CD14-positive monocyte (primary cell): ENCODE measurements around the gene DLL3. TPM values are rescaled to one million over a fixed set of nuclear protein-coding genes. Genes with fewer than 3 reads are reported as not detected.
A peak's percentile ranks its signal among the peaks of the same experiment; 100 is the strongest.

Experiments
- DNase-seq, 3 donors: peaks; one replicate each; pipeline ENCODE4 v3.0.0-alpha.2; 2011 to 2022
- H2AFZ ChIP-seq: 2 replicates; pipeline ENCODE4 v1.6.0; 2012; ENCODE audit warnings: mild to moderate bottlenecking, low read depth, low read length, inconsistent platforms; ENCODE audit not compliant: insufficient read depth, poor library complexity, severe bottlenecking
- H3K27ac ChIP-seq, 2 donors: 1 replicate in 1 of 2; 2 replicates in 1 of 2; pipeline ENCODE4 v1.5.1; 2012 to 2013; ENCODE audit warnings: low read length in 2 of 2, control low read depth in 1 of 2, inconsistent platforms in 1 of 2, low read depth in 1 of 2, mild to moderate bottlenecking in 1 of 2
- H3K27me3 ChIP-seq, 2 donors: one replicate each; pipeline versions ENCODE4 v1.6.0 to v1.6.1; 2011 to 2013; ENCODE audit warnings: low read length in 2 of 2; ENCODE audit not compliant: control insufficient read depth in 2 of 2, insufficient read depth in 2 of 2
- H3K36me3 ChIP-seq, 2 donors: replicated peaks in 1 of 2; 1 replicate in 1 of 2; 2 replicates in 1 of 2; pipeline versions ENCODE4 v1.5.1 to v1.6.1; 2012 to 2013; ENCODE audit warnings: low read length in 2 of 2, control low read depth in 1 of 2, inconsistent platforms in 1 of 2, mild to moderate bottlenecking in 1 of 2; ENCODE audit not compliant: insufficient read depth in 2 of 2, control insufficient read depth in 1 of 2
- H3K4me1 ChIP-seq, 2 donors: 1 replicate in 1 of 2; 2 replicates in 1 of 2; pipeline versions ENCODE4 v1.5.1 to v1.6.1; 2012 to 2013; ENCODE audit warnings: low read length in 2 of 2, control low read depth in 1 of 2, inconsistent platforms in 1 of 2, mild to moderate bottlenecking in 1 of 2, moderate library complexity in 1 of 2; ENCODE audit not compliant: insufficient read depth in 2 of 2, control insufficient read depth in 1 of 2
- H3K4me2 ChIP-seq: replicated peaks from 2 replicates; pipeline ENCODE3; 2012; ENCODE audit warnings: low read length, moderate library complexity, mild to moderate bottlenecking; ENCODE audit not compliant: poor library complexity, severe bottlenecking; ENCODE audit errors: extremely low read depth
- H3K4me3 ChIP-seq, 3 experiments: fragments of 200-600 bp in 1 of 3; sonication (generic) in 1 of 3; replicated peaks in 1 of 3; 1 replicate in 2 of 3; 2 replicates in 1 of 3; pipeline ENCODE4 v1.5.1; 2011 to 2013; ENCODE audit warnings: low read length in 3 of 3, mild to moderate bottlenecking in 3 of 3, control low read depth in 2 of 3, low read depth in 2 of 3, inconsistent platforms in 1 of 3, moderate library complexity in 1 of 3
- H3K79me2 ChIP-seq: 2 replicates; pipeline ENCODE4 v1.6.0; 2012; ENCODE audit warnings: mild to moderate bottlenecking, control low read depth, inconsistent platforms, low read length, moderate library complexity; ENCODE audit not compliant: insufficient read depth
- H3K9ac ChIP-seq: 2 replicates; pipeline ENCODE4 v1.6.0; 2017; ENCODE audit warnings: low read length, mild to moderate bottlenecking; ENCODE audit not compliant: insufficient read depth, poor library complexity, severe bottlenecking
- H3K9me3 ChIP-seq, 2 donors: replicated peaks in 1 of 2; 1 replicate in 1 of 2; 2 replicates in 1 of 2; pipeline versions ENCODE4 v1.5.1 to v1.6.1; 2012 to 2013; ENCODE audit warnings: low read length in 2 of 2, control low read depth in 1 of 2; ENCODE audit not compliant: control insufficient read depth in 1 of 2, insufficient read depth in 1 of 2
- H4K20me1 ChIP-seq: 2 replicates; pipeline ENCODE4 v1.6.0; 2012; ENCODE audit warnings: mild to moderate bottlenecking, low read length, control low read depth, moderate library complexity; ENCODE audit not compliant: insufficient read depth
- H3K27ac Mint-ChIP-seq, 7 donors: one replicate each; pipeline ENCODE4 v1.8.0; 2020; ENCODE audit warnings: mild to moderate bottlenecking in 7 of 7, mixed read lengths in 7 of 7, moderate library complexity in 6 of 7, inconsistent platforms in 2 of 7
- H3K27me3 Mint-ChIP-seq, 3 donors: one replicate each; pipeline ENCODE4 v1.8.0; 2021 to 2022; ENCODE audit warnings: low read depth in 3 of 3, mild to moderate bottlenecking in 3 of 3, mixed read lengths in 3 of 3, moderate library complexity in 3 of 3, inconsistent platforms in 1 of 3
- H3K36me3 Mint-ChIP-seq, 2 donors: one replicate each; pipeline ENCODE4 v1.8.0; 2020; ENCODE audit warnings: mixed read lengths in 2 of 2, inconsistent platforms in 1 of 2, mild to moderate bottlenecking in 1 of 2
- H3K4me1 Mint-ChIP-seq: one replicate; pipeline ENCODE4 v1.8.0; 2020; ENCODE audit warnings: mild to moderate bottlenecking, mixed read lengths
- H3K4me3 Mint-ChIP-seq, 2 donors: one replicate each; pipeline ENCODE4 v1.8.0; 2020; ENCODE audit warnings: mild to moderate bottlenecking in 2 of 2, mixed read lengths in 2 of 2, moderate library complexity in 1 of 2
- H3K9me3 Mint-ChIP-seq, 7 donors: one replicate each; pipeline ENCODE4 v1.8.0; 2020 to 2022; ENCODE audit warnings: mixed read lengths in 7 of 7, mild to moderate bottlenecking in 6 of 7, moderate library complexity in 6 of 7, inconsistent platforms in 2 of 7
- WGBS: methylation state at CpG from one replicate; pipeline ENCODE4 v1.1.5; 2013; ENCODE audit warnings: missing lambda C conversion rate; ENCODE audit not compliant: insufficient coverage; 5-methylcytosine and 5-hydroxymethylcytosine counted together
- intact Hi-C, 2 donors: fragments of 100-400 bp; cut with micrococcal nuclease; formaldehyde crosslinking; loops; one replicate each; pipeline versions ENCODE4 v1.15.0 to v1.15.1; 2023
- polyA plus RNA-seq, 3 donors: library from polyadenylated mRNA; depleted of rRNA in 1 of 3; unstranded in 2 of 3; stranded (reverse) in 1 of 3; fragments of 300-500 nt in 2 of 3; fragments of >200 nt in 1 of 3; fragmentation: Illumina TruSeq in 2 of 3; gene quantifications; 1 replicate in 2 of 3; 2 replicates in 1 of 3; pipeline ENCODE4 v1.2.3, GENCODE V29; 2012 to 2021
- TF ChIP-seq, protein P1 (sequence below): fragments of 200-600 bp; IDR thresholded peaks from one replicate; pipeline ENCODE4 v1.8.0; 2022; ENCODE audit warnings: antibody characterized with exemption, mild to moderate bottlenecking

The DLL3 gene
- polyA plus RNA-seq, 3 donors = not detected

DNA sequence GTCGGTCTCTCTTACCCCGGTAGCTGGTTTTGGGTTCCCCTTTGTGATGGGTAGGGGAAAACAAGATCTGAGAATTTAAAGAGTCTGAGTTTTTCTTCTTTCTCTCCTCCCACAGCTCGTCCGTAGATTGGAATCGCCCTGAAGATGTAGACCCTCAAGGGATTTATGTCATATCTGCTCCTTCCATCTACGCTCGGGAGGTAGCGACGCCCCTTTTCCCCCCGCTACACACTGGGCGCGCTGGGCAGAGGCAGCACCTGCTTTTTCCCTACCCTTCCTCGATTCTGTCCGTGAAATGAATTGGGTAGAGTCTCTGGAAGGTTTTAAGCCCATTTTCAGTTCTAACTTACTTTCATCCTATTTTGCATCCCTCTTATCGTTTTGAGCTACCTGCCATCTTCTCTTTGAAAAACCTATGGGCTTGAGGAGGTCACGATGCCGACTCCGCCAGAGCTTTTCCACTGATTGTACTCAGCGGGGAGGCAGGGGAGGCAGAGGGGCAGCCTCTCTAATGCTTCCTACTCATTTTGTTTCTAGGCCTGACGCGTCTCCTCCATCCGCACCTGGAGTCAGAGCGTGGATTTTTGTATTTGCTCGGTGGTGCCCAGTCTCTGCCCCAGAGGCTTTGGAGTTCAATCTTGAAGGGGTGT lies 9.1 kb downstream of the DLL3 start:
- WGBS = 69% methylated on average over 11 of the region's 24 CpGs
- DNase-seq = no peak
- no peak overlapping the region for H3K27ac Mint-ChIP-seq
- Histone ChIP-seq H3K4me3 (peak overlapping the region in 1 of 3 experiments; percentile 59), H3K4me1 (peaks cover 7 to 10% of the 10 kb centered on the region in 2 donors), H2AFZ (peak overlapping the region; percentile 61), H3K36me3 (no peaks in the 10 kb centered on the region), H3K9ac (no peak overlapping the region), H3K4me2 (peak overlapping the region; percentile 41), H3K27me3 (peaks cover 17 to 53% of the 10 kb centered on the region in 2 donors), H4K20me1 (no peaks in the 10 kb centered on the region), H3K79me2 (no peaks in the 10 kb centered on the region), H3K27ac (no peak overlapping the region), H3K9me3 (peaks cover 0 to under 1% of the 10 kb centered on the region in 2 donors)
- H3K9me3 Mint-ChIP-seq = peaks cover 0 to 23% (median 14%) of the 10 kb centered on the region in 7 donors
- TF ChIP-seq, protein P1, sequence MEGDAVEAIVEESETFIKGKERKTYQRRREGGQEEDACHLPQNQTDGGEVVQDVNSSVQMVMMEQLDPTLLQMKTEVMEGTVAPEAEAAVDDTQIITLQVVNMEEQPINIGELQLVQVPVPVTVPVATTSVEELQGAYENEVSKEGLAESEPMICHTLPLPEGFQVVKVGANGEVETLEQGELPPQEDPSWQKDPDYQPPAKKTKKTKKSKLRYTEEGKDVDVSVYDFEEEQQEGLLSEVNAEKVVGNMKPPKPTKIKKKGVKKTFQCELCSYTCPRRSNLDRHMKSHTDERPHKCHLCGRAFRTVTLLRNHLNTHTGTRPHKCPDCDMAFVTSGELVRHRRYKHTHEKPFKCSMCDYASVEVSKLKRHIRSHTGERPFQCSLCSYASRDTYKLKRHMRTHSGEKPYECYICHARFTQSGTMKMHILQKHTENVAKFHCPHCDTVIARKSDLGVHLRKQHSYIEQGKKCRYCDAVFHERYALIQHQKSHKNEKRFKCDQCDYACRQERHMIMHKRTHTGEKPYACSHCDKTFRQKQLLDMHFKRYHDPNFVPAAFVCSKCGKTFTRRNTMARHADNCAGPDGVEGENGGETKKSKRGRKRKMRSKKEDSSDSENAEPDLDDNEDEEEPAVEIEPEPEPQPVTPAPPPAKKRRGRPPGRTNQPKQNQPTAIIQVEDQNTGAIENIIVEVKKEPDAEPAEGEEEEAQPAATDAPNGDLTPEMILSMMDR = no peak
- peaks cover 0 to 5% of the 10 kb centered on the region in 2 donors for H3K36me3 Mint-ChIP-seq
- intact Hi-C loops = no loop called here
- H3K4me1 Mint-ChIP-seq = peaks cover 11% of the 10 kb centered on the region
- peak overlapping the region; percentile 51 to 82 for H3K4me3 Mint-ChIP-seq
- peaks cover 53 to 82% (median 70%) of the 10 kb centered on the region in 3 donors for H3K27me3 Mint-ChIP-seq

DNA sequence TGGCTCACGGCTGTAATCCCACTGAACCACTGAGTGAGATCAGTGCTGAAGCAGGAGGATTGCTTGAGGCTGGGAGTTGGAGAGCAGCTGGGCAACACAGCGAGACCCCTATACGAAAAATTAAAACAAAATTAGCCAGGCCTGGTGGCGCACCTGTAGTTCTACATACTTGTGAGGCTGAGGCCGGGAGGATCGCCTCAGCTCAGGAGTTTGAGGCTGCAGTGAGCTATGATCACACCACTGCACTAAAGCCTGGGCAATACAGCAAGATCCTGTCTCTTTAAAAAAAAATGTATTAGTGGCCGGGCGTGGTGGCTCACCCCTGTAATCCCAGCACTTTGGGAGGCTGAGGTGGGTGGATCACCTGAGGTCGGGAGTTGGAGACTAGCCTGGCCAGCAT lies 9.9 kb downstream of the DLL3 start:
- no peak overlapping the region for H3K4me3 ChIP-seq
- Mint-ChIP-seq H3K27ac (no peak overlapping the region), H3K4me1 (peaks cover 8% of the 10 kb centered on the region), H3K9me3 (peaks cover 0 to 24% (median 13%) of the 10 kb centered on the region in 7 donors), H3K36me3 (peaks cover 0 to 5% of the 10 kb centered on the region in 2 donors), H3K4me3 (peak overlapping the region in 1 of 2 donors; percentile 54), H3K27me3 (peaks cover 55 to 82% (median 70%) of the 10 kb centered on the region in 3 donors)
- H4K20me1 ChIP-seq = no peaks in the 10 kb centered on the region
- no peak overlapping the region for H3K9ac ChIP-seq
- peaks cover 18 to 60% of the 10 kb centered on the region in 2 donors for H3K27me3 ChIP-seq
- WGBS = 96% methylated on average over 6 of the region's 9 CpGs
- H3K4me1 ChIP-seq = peaks cover 7 to 10% of the 10 kb centered on the region in 2 donors
- peaks cover under 1 to 5% of the 10 kb centered on the region in 2 donors for H3K9me3 ChIP-seq
- no peaks in the 10 kb centered on the region for H3K79me2 ChIP-seq
- no peak overlapping the region for H3K4me2 ChIP-seq
- no peak overlapping the region for H2AFZ ChIP-seq
- no peak overlapping the region for H3K27ac ChIP-seq
- H3K36me3 ChIP-seq = no peaks in the 10 kb centered on the region
- intact Hi-C loops = no loop called here
- TF ChIP-seq, protein P1 = no peak
- DNase-seq = no peak
